ENCODE results near the gene KRTAP10-9.

DNA sequence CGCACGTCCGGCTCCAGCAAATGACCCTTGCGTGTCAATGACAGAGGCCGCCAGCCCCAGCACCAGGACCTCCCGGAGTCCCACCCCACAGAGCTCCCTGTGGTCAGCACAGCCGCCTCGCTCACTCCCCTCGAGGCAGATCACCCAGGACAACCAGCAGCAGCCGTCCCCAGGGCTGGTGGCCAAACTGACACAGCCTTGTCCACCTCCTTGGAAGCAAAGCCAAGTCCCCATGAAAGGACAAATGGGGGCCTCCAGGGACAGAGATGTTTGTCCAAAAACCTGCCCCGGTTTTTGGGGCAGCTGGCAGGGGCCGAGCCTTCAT, 12.4 kb downstream of the KRTAP10-9 start:
- no peak for TF ChIP-seq CTCF (conservative IDR thresholded peaks at IDR 0.05 in 1 of 2, IDR thresholded peaks at IDR 0.05 in 1 of 2; ENCODE audit: low read depth in 1 of 2, low read length in 2 of 2)
- TF ChIP-seq EZH2 (IDR thresholded peaks at IDR 0.05; ENCODE audit: low read length, missing control alignments), result no peak

Data from fibroblast of lung (primary cell).